ENCODE measurements around the gene FN3K. TPM values are rescaled to one million over a fixed set of nuclear protein-coding genes. Genes with fewer than 3 reads are reported as not detected.

Gene FN3K
- total RNA-seq, 1 experiment from 2014 or later, result 28.3 TPM

- Mint-ChIP-seq H3K36me3 (ENCODE audit: insufficient read depth in 1 of 3, low read depth in 3 of 3) (no peaks in the 10 kb centered on the region), H3K4me3 (no peak overlapping the region), H3K27me3 (ENCODE audit: low read depth) (peaks cover 19% of the 10 kb centered on the region), H3K9me3 (no peaks in the 10 kb centered on the region; a peak in 1 of 5 replicates), H3K4me1 (peaks cover under 1% of the 10 kb centered on the region in 2 experiments; a peak in 2 of 4 replicates), H3K27ac (no peak overlapping the region)
- Histone ChIP-seq H3T11ph (ENCODE audit: low read length) (no peak overlapping the region), H3K27me3 (ENCODE audit: insufficient read depth, low read length) (no peaks in the 10 kb centered on the region; the same call in 1 of the 2 replicates), H3K56ac (ENCODE audit: insufficient read length, low read depth, low read length) (no peak overlapping the region), H2AK5ac (ENCODE audit: insufficient read length, low read length) (no peak overlapping the region), H4K91ac (ENCODE audit: insufficient read length, low read depth, low read length) (no peak overlapping the region), H4K20me1 (ENCODE audit: control insufficient read depth, insufficient read depth, insufficient read length) (no peaks in the 10 kb centered on the region), H3K27ac (ENCODE audit: insufficient read length, low read depth, low read length) (no peak overlapping the region), H3K4me1 (ENCODE audit: insufficient read depth, low read length) (no peaks in the 10 kb centered on the region), H3K4me2 (ENCODE audit: insufficient read depth, insufficient read length, low read length) (no peak overlapping the region), H4K5ac (ENCODE audit: insufficient read length, low read depth, low read length) (no peak overlapping the region), H3K23me2 (ENCODE audit: insufficient read length, low read depth, low read length, poor library complexity, severe bottlenecking) (no peaks in the 10 kb centered on the region), H3K79me1 (ENCODE audit: insufficient read depth, low read depth, low read length, poor library complexity, severe bottlenecking) (no peaks in the 10 kb centered on the region), H4K8ac (replicated peaks; ENCODE audit: insufficient read length, low read depth, low read length) (no peak overlapping the region), H3K4ac (ENCODE audit: low read depth, low read length) (no peak overlapping the region), H2BK5ac (ENCODE audit: insufficient read length, low read length) (no peak overlapping the region), H3K23ac (ENCODE audit: insufficient read length, low read depth, low read length) (no peak overlapping the region), H3K14ac (ENCODE audit: insufficient read depth, low read length) (no peak overlapping the region), H2BK15ac (ENCODE audit: low read depth, low read length) (no peak overlapping the region), H2BK20ac (ENCODE audit: low read depth, low read length, poor library complexity, severe bottlenecking) (no peak overlapping the region), H3K18ac (ENCODE audit: insufficient read length, low read depth, low read length) (no peak overlapping the region), H3K9ac (ENCODE audit: extremely low read depth, insufficient read length, low read length) (no peak overlapping the region), H2AFZ (ENCODE audit: low read length) (no peak overlapping the region), H2BK12ac (ENCODE audit: insufficient read length, low read depth, low read length) (no peak overlapping the region), H2BK120ac (ENCODE audit: low read depth, low read length, poor library complexity, severe bottlenecking) (no peak overlapping the region), H3K79me2 (ENCODE audit: insufficient read depth, low read length) (no peaks in the 10 kb centered on the region), H3K9me3 (ENCODE audit: control insufficient read depth, low read depth, low read length) (no peaks in the 10 kb centered on the region)
- WGBS (ENCODE audit: extremely low coverage, insufficient read length, low lambda C conversion rate), result no CpG with 5 or more reads among the region's 38 CpGs
- TF ChIP-seq, protein P1, sequence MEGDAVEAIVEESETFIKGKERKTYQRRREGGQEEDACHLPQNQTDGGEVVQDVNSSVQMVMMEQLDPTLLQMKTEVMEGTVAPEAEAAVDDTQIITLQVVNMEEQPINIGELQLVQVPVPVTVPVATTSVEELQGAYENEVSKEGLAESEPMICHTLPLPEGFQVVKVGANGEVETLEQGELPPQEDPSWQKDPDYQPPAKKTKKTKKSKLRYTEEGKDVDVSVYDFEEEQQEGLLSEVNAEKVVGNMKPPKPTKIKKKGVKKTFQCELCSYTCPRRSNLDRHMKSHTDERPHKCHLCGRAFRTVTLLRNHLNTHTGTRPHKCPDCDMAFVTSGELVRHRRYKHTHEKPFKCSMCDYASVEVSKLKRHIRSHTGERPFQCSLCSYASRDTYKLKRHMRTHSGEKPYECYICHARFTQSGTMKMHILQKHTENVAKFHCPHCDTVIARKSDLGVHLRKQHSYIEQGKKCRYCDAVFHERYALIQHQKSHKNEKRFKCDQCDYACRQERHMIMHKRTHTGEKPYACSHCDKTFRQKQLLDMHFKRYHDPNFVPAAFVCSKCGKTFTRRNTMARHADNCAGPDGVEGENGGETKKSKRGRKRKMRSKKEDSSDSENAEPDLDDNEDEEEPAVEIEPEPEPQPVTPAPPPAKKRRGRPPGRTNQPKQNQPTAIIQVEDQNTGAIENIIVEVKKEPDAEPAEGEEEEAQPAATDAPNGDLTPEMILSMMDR (conservative IDR thresholded peaks at IDR 0.05), result no peak
- DNase-seq, result no peak
Observed at GRCh38 chr17:82703935-82704865, 31.2 kb upstream of the FN3K start.

Data from H9 (cell line).